Kidney (tissue), 14 donors: ENCODE data around the gene NEK1. TPM values are rescaled to one million over a fixed set of nuclear protein-coding genes. Genes with fewer than 3 reads are reported as not detected.

Experiments used
- DNase-seq, 5 donors: peaks; one replicate each; pipeline ENCODE4 v3.0.0-alpha.2; 2013 to 2020
- FAIRE-seq: peaks from 2 replicates; lab custom pipeline; 2012; peaks lifted over from hg19 to GRCh38; lab: Jason Lieb, UNC
- H3K27ac ChIP-seq, 2 donors: one replicate each; pipeline ENCODE4 v1.7.0; 2013; ENCODE audit warnings: low read depth in 2 of 2, low read length in 2 of 2, inconsistent platforms in 1 of 2
- H3K27me3 ChIP-seq: one replicate; pipeline ENCODE4 v1.7.1; 2013; ENCODE audit warnings: low read length, inconsistent platforms; ENCODE audit not compliant: control insufficient read depth, insufficient read depth
- H3K36me3 ChIP-seq, 3 donors: one replicate each; pipeline versions ENCODE4 v1.7.0 to v1.7.1; 2013; ENCODE audit warnings: low read length in 3 of 3, control low read depth in 1 of 3, inconsistent platforms in 1 of 3; ENCODE audit not compliant: insufficient read depth in 3 of 3, control insufficient read depth in 2 of 3
- H3K4me1 ChIP-seq, 3 donors: one replicate each; pipeline versions ENCODE4 v1.7.0 to v1.7.1; 2013; ENCODE audit warnings: low read length in 3 of 3, inconsistent platforms in 1 of 3, low read depth in 1 of 3; ENCODE audit not compliant: control insufficient read depth in 2 of 3, insufficient read depth in 2 of 3
- H3K4me3 ChIP-seq, 3 donors: one replicate each; pipeline versions ENCODE4 v1.7.0 to v1.8.1; 2013; ENCODE audit warnings: low read length in 3 of 3, control low read depth in 1 of 3, inconsistent platforms in 1 of 3
- H3K9ac ChIP-seq, 3 donors: one replicate each; pipeline versions ENCODE4 v1.7.0 to v1.7.1; 2013; ENCODE audit warnings: low read length in 3 of 3, control low read depth in 1 of 3, inconsistent platforms in 1 of 3
- H3K9me3 ChIP-seq, 3 donors: one replicate each; pipeline versions ENCODE4 v1.7.0 to v1.7.1; 2013; ENCODE audit warnings: low read length in 3 of 3, control low read depth in 1 of 3, inconsistent platforms in 1 of 3; ENCODE audit not compliant: control insufficient read depth in 2 of 3, insufficient read depth in 1 of 3
- CTCF ChIP-seq: IDR thresholded peaks from 3 replicates; pipeline ENCODE4 v1.5.1; 2012; ENCODE audit warnings: mild to moderate bottlenecking, moderate library complexity, borderline replicate concordance; ENCODE audit not compliant: insufficient read depth; ENCODE audit errors: extremely low read depth
- intact Hi-C: fragments of 100-400 bp; cut with DNase I; formaldehyde crosslinking; loops from one replicate; pipeline ENCODE4 v1.11.1; 2022
- polyA plus RNA-seq: library from polyadenylated mRNA; stranded (reverse); fragments of 350-450 nt; fragmentation: Illumina TruSeq; extraction: RNeasy Lipid Tissue Mini Kit (QIAGEN cat#74804); gene quantifications from one replicate; pipeline ENCODE4 v1.2.3, GENCODE V29; 2014; ENCODE audit warnings: low read depth, low replicate concordance; ENCODE audit not compliant: insufficient read depth
- total RNA-seq: library from RNA; stranded (reverse); fragmentation: NEBNext Ultra II Directional; extraction: Animal tissue kit (Norgen Biotek cat#: 25700); gene quantifications from one replicate; pipeline ENCODE4 v1.2.1, GENCODE V29; 2021
- donor health status: control.
- donor health status: control.
- donor health status: control.
- donor health status: control.
- donor health status: control.
- donor health status: DM: yes; HTN: yes; CAD: no.
- donor health status: Normal renal cell carcinoma (clear cell type).

The NEK1 gene
- total and polyA plus RNA-seq, 2 donors from 2014 or later: 5.6 to 15.3 TPM

- intact Hi-C loops: no loop called here
- peak overlapping the region; percentile 38 to 58 (median 46) for H3K9ac ChIP-seq
- no peaks in the 10 kb centered on the region for H3K9me3 ChIP-seq
- H3K4me1 ChIP-seq: peaks cover 0 to 14% (median 6%) of the 10 kb centered on the region in 3 donors
- H3K27ac ChIP-seq: peak overlapping the region; percentile 24 to 79
- H3K4me3 ChIP-seq: peak overlapping the region; percentile 51 to 72 (median 57)
- DNase-seq (peak; percentile 73 to 96 (median 80)), FAIRE-seq (peak; percentile 95)
- H3K27me3 ChIP-seq: no peaks in the 10 kb centered on the region
- H3K36me3 ChIP-seq: no peaks in the 10 kb centered on the region
- TF ChIP-seq CTCF: no peak
Observed at GRCh38 chr4:169659716-169660670, 47.6 kb upstream of the NEK1 start.

- H3K36me3 ChIP-seq: no peaks in the 10 kb centered on the region
- no peak for TF ChIP-seq CTCF
- intact Hi-C loops: no loop called here
- DNase-seq: peak in 2 of 5 donors; percentile 11 to 14
- H3K9ac ChIP-seq: peak overlapping the region in 1 of 3 donors; percentile 38
- H3K9me3 ChIP-seq: no peaks in the 10 kb centered on the region
- H3K27ac ChIP-seq: no peak overlapping the region
- H3K27me3 ChIP-seq: no peaks in the 10 kb centered on the region
- no peak overlapping the region for H3K4me3 ChIP-seq
- FAIRE-seq: no peak
- peaks cover 0 to 14% (median 6%) of the 10 kb centered on the region in 3 donors for H3K4me1 ChIP-seq
Observed at GRCh38 chr4:169658975-169659715, 46.8 kb upstream of the NEK1 start.

- Histone ChIP-seq H3K27ac (no peak overlapping the region), H3K36me3 (no peaks in the 10 kb centered on the region), H3K27me3 (no peaks in the 10 kb centered on the region), H3K4me3 (no peak overlapping the region), H3K9ac (no peak overlapping the region), H3K4me1 (peaks cover 0 to 14% (median 6%) of the 10 kb centered on the region in 3 donors), H3K9me3 (no peaks in the 10 kb centered on the region)
- peak in 1 of 5 donors; percentile 19 for DNase-seq
- TF ChIP-seq CTCF: no peak
- intact Hi-C loops: no loop called here
- FAIRE-seq: peak; percentile 64
Observed at GRCh38 chr4:169658196-169658595, 45.8 kb upstream of the NEK1 start.
